HEK293 (cell line): ENCODE data around the gene ADAMTS2.

ENCODE experiments used
- CTCF ChIA-PET: fragments of 350-600 bp; formaldehyde crosslinking; extraction: SDS; loops from one replicate; lab custom pipeline; 2021; ENCODE audit warnings: antibody characterized with exemption; lab: Yijun Ruan, JAX
- POLR2A ChIA-PET: fragments of 300-600 bp; formaldehyde crosslinking; extraction: SDS; loops from one replicate; lab custom pipeline; 2020; ENCODE audit warnings: antibody characterized with exemption, inconsistent platforms; lab: Yijun Ruan, JAX
- H3K27ac ChIP-seq: fragments of 200-500 bp; sonication (Bioruptor generic); 2 replicates; pipeline ENCODE4 v1.5.1; 2014; ENCODE audit warnings: low read depth, low read length, control low read depth, inconsistent platforms; ENCODE audit errors: extremely low read depth
- H3K36me3 ChIP-seq, 2 experiments: fragments of 200-500 bp in 1 of 2; sonication (Bioruptor generic) in 1 of 2; 1 replicate in 1 of 2; 2 replicates in 1 of 2; pipeline ENCODE4 v1.5.1; 2014 to 2017; ENCODE audit warnings: inconsistent platforms in 2 of 2, low read length in 2 of 2; ENCODE audit not compliant: control insufficient read depth in 2 of 2, insufficient read depth in 1 of 2
- H3K4me1 ChIP-seq: fragments of 200-500 bp; sonication (Bioruptor generic); 2 replicates; pipeline ENCODE4 v1.5.1; 2014; ENCODE audit warnings: mild to moderate bottlenecking, low read length, inconsistent platforms; ENCODE audit not compliant: control insufficient read depth, insufficient read depth
- H3K4me3 ChIP-seq: 2 replicates; pipeline ENCODE4 v1.5.1; 2011; ENCODE audit warnings: low read depth, mild to moderate bottlenecking, control low read depth, low read length, moderate library complexity
- H3K9me3 ChIP-seq: fragments of 200-500 bp; sonication (Bioruptor generic); 2 replicates; pipeline ENCODE4 v1.5.1; 2014; ENCODE audit warnings: low read depth, low read length, inconsistent platforms; ENCODE audit not compliant: control insufficient read depth, insufficient read depth
- BCL11A ChIP-seq: fragments of 450-650 bp; formaldehyde crosslinking; IDR thresholded peaks from 2 replicates; pipeline ENCODE4 v1.5.1; 2016; ENCODE audit warnings: low read depth, missing biosample characterization, missing genetic modification characterization
- GFI1B ChIP-seq: fragments of 450-650 bp; formaldehyde crosslinking; IDR thresholded peaks from 2 replicates; pipeline ENCODE4 v1.5.1; 2016; ENCODE audit warnings: missing biosample characterization, missing genetic modification characterization
- GLIS1 ChIP-seq: fragments of 450-650 bp; formaldehyde crosslinking; IDR thresholded peaks from 2 replicates; pipeline ENCODE4 v1.5.1; 2016; ENCODE audit warnings: missing biosample characterization, missing genetic modification characterization
- OVOL3 ChIP-seq: fragments of 450-650 bp; formaldehyde crosslinking; IDR thresholded peaks from 2 replicates; pipeline ENCODE4 v1.5.1; 2016; ENCODE audit warnings: missing biosample characterization, missing genetic modification characterization
- SP7 ChIP-seq: fragments of 450-650 bp; formaldehyde crosslinking; IDR thresholded peaks from 2 replicates; pipeline ENCODE4 v1.5.1; 2016; ENCODE audit warnings: missing biosample characterization, missing genetic modification characterization
- YY1 ChIP-seq: fragments of 450-650 bp; formaldehyde crosslinking; IDR thresholded peaks from 2 replicates; pipeline ENCODE4 v1.5.1; 2018; ENCODE audit warnings: missing biosample characterization, missing genetic modification characterization
- ZBTB17 ChIP-seq: fragments of 450-650 bp; formaldehyde crosslinking; IDR thresholded peaks from 2 replicates; pipeline ENCODE4 v1.5.1; 2016; ENCODE audit warnings: missing biosample characterization, missing genetic modification characterization
- ZBTB20 ChIP-seq: fragments of 450-650 bp; formaldehyde crosslinking; IDR thresholded peaks from 2 replicates; pipeline ENCODE4 v1.5.1; 2016; ENCODE audit warnings: missing biosample characterization, missing genetic modification characterization
- ZBTB48 ChIP-seq: fragments of 450-650 bp; formaldehyde crosslinking; IDR thresholded peaks from 2 replicates; pipeline ENCODE4 v1.5.1; 2016; ENCODE audit warnings: missing biosample characterization, missing genetic modification characterization
- ZIC2 ChIP-seq: fragments of 450-650 bp; formaldehyde crosslinking; IDR thresholded peaks from 2 replicates; pipeline ENCODE4 v1.5.1; 2016; ENCODE audit warnings: missing biosample characterization, missing genetic modification characterization
- ZNF133 ChIP-seq: fragments of 450-650 bp; formaldehyde crosslinking; IDR thresholded peaks from 2 replicates; pipeline ENCODE4 v1.5.1; 2016; ENCODE audit warnings: missing biosample characterization, missing genetic modification characterization
- ZNF155 ChIP-seq: fragments of 450-650 bp; formaldehyde crosslinking; IDR thresholded peaks from 2 replicates; pipeline ENCODE4 v1.5.1; 2016; ENCODE audit warnings: missing biosample characterization, missing genetic modification characterization
- ZNF341 ChIP-seq: fragments of 450-650 bp; formaldehyde crosslinking; IDR thresholded peaks from 2 replicates; pipeline ENCODE4; 2016; ENCODE audit warnings: low read depth, missing biosample characterization, missing genetic modification characterization
- ZNF366 ChIP-seq: fragments of 450-650 bp; formaldehyde crosslinking; conservative IDR thresholded peaks from 2 replicates; pipeline ENCODE4 v1.5.1; 2016; ENCODE audit warnings: missing biosample characterization, missing genetic modification characterization
- ZNF394 ChIP-seq: fragments of 450-650 bp; formaldehyde crosslinking; IDR thresholded peaks from 2 replicates; pipeline ENCODE4 v1.5.1; 2016; ENCODE audit warnings: missing biosample characterization, missing genetic modification characterization, mild to moderate bottlenecking, moderate library complexity, borderline replicate concordance
- ZNF747 ChIP-seq: fragments of 450-650 bp; formaldehyde crosslinking; IDR thresholded peaks from 2 replicates; pipeline ENCODE4 v1.5.1; 2016; ENCODE audit warnings: missing biosample characterization, missing genetic modification characterization
- ZNF777 ChIP-seq: fragments of 450-650 bp; formaldehyde crosslinking; IDR thresholded peaks from 2 replicates; pipeline ENCODE4 v1.5.1; 2017; ENCODE audit warnings: missing biosample characterization, missing genetic modification characterization, borderline replicate concordance
- ZXDB ChIP-seq: fragments of 450-650 bp; formaldehyde crosslinking; IDR thresholded peaks from 2 replicates; pipeline ENCODE4 v1.5.1; 2016; ENCODE audit warnings: missing biosample characterization, missing genetic modification characterization
- TF ChIP-seq, protein P1 (sequence below): fragments of 450-650 bp; formaldehyde crosslinking; IDR thresholded peaks from 2 replicates; pipeline ENCODE4 v1.5.1; 2016; ENCODE audit warnings: missing biosample characterization, missing genetic modification characterization
- TF ChIP-seq, protein P2 (sequence below): fragments of 450-650 bp; formaldehyde crosslinking; IDR thresholded peaks from 2 replicates; pipeline ENCODE4 v1.5.1; 2016; ENCODE audit warnings: missing biosample characterization, missing genetic modification characterization
- TF ChIP-seq, protein P3 (sequence below): fragments of 450-650 bp; formaldehyde crosslinking; IDR thresholded peaks from 2 replicates; pipeline ENCODE4 v1.5.1; 2016; ENCODE audit warnings: missing biosample characterization, missing genetic modification characterization
- TF ChIP-seq, protein P4 (sequence below): fragments of 450-650 bp; formaldehyde crosslinking; IDR thresholded peaks from 2 replicates; pipeline ENCODE4 v1.5.1; 2016; ENCODE audit warnings: missing biosample characterization, missing genetic modification characterization
- TF ChIP-seq, protein P5 (sequence below): fragments of 450-650 bp; formaldehyde crosslinking; IDR thresholded peaks from 2 replicates; pipeline ENCODE4 v1.5.1; 2016; ENCODE audit warnings: missing biosample characterization, missing genetic modification characterization, borderline replicate concordance

The ADAMTS2 gene

DNA sequence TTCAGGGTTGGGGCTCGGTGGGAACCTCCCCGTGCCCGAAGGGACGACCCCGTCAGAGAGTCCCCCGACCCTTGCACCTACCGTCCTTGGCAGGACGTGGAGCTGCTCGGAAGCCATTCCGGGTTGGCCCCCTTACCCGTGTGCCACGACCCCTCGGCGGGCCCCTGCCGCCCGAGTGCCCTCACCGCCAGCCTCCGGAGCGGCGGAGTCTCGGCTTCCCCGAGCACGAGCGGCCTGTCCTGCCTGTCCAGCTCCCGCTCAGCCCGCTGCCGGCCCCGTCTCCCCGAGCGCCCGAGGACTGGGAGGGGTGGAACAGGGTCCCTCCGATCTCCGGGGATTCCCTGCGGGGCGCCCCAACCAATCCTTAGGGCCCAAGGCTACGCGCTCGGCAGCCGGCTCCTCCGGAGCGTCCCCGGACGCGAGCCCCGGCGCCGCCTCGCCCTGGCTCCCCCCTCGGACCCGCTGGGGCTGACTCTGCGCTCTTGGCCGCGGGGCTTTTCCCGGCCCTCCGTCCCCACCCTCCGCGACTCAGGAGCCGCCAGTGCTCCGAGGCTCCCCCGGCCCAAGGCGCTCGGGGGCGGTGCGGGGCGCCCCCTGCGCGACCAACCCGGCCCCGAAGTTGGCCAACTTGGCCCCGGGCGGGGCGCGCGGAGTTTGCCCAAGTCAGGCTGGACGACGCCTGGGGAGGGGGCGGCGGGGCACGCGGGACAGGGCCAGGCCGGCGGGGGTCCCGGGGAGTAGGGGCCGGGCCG, 654 bp downstream of the ADAMTS2 start (continued):
- TF ChIP-seq, protein P1, sequence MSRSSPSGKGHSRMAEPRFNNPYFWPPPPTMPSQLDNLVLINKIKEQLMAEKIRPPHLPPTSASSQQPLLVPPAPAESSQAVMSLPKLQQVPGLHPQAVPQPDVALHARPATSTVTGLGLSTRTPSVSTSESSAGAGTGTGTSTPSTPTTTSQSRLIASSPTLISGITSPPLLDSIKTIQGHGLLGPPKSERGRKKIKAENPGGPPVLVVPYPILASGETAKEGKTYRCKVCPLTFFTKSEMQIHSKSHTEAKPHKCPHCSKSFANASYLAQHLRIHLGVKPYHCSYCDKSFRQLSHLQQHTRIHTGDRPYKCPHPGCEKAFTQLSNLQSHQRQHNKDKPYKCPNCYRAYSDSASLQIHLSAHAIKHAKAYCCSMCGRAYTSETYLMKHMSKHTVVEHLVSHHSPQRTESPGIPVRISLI (tag by site-specific recombination): no peak
- peak; percentile 82; the same call in 1 of the 2 replicates for TF ChIP-seq ZNF777 (tag by site-specific recombination)
- peak; percentile 90 for TF ChIP-seq ZBTB20 (tag by site-specific recombination)
- TF ChIP-seq GLIS1 (tag by site-specific recombination): peak; percentile 3; the same call in 1 of the 2 replicates
- peak; percentile 90 for TF ChIP-seq ZNF341 (tag by site-specific recombination)
- TF ChIP-seq, protein P2, sequence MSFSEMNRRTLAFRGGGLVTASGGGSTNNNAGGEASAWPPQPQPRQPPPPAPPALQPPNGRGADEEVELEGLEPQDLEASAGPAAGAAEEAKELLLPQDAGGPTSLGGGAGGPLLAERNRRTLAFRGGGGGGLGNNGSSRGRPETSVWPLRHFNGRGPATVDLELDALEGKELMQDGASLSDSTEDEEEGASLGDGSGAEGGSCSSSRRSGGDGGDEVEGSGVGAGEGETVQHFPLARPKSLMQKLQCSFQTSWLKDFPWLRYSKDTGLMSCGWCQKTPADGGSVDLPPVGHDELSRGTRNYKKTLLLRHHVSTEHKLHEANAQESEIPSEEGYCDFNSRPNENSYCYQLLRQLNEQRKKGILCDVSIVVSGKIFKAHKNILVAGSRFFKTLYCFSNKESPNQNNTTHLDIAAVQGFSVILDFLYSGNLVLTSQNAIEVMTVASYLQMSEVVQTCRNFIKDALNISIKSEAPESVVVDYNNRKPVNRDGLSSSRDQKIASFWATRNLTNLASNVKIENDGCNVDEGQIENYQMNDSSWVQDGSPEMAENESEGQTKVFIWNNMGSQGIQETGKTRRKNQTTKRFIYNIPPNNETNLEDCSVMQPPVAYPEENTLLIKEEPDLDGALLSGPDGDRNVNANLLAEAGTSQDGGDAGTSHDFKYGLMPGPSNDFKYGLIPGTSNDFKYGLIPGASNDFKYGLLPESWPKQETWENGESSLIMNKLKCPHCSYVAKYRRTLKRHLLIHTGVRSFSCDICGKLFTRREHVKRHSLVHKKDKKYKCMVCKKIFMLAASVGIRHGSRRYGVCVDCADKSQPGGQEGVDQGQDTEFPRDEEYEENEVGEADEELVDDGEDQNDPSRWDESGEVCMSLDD: 0 out of 2 replicates have a peak, but pooled peaks have one; percentile 35
- 0 out of 2 replicates have a peak, but pooled peaks have one; percentile 23 for TF ChIP-seq SP7
- peak; percentile 51; the same call in 1 of the 2 replicates for TF ChIP-seq ZBTB17 (tag by site-specific recombination)
- TF ChIP-seq, protein P3, sequence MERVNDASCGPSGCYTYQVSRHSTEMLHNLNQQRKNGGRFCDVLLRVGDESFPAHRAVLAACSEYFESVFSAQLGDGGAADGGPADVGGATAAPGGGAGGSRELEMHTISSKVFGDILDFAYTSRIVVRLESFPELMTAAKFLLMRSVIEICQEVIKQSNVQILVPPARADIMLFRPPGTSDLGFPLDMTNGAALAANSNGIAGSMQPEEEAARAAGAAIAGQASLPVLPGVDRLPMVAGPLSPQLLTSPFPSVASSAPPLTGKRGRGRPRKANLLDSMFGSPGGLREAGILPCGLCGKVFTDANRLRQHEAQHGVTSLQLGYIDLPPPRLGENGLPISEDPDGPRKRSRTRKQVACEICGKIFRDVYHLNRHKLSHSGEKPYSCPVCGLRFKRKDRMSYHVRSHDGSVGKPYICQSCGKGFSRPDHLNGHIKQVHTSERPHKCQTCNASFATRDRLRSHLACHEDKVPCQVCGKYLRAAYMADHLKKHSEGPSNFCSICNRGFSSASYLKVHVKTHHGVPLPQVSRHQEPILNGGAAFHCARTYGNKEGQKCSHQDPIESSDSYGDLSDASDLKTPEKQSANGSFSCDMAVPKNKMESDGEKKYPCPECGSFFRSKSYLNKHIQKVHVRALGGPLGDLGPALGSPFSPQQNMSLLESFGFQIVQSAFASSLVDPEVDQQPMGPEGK (tag by site-specific recombination): peak; percentile 59; the same call in 1 of the 2 replicates
- peak; percentile 5; the same call in 1 of the 2 replicates for TF ChIP-seq ZXDB (tag by site-specific recombination)
- TF ChIP-seq ZBTB48 (tag by site-specific recombination): peak; percentile 88
- no peak for TF ChIP-seq ZNF394 (tag by site-specific recombination)

DNA sequence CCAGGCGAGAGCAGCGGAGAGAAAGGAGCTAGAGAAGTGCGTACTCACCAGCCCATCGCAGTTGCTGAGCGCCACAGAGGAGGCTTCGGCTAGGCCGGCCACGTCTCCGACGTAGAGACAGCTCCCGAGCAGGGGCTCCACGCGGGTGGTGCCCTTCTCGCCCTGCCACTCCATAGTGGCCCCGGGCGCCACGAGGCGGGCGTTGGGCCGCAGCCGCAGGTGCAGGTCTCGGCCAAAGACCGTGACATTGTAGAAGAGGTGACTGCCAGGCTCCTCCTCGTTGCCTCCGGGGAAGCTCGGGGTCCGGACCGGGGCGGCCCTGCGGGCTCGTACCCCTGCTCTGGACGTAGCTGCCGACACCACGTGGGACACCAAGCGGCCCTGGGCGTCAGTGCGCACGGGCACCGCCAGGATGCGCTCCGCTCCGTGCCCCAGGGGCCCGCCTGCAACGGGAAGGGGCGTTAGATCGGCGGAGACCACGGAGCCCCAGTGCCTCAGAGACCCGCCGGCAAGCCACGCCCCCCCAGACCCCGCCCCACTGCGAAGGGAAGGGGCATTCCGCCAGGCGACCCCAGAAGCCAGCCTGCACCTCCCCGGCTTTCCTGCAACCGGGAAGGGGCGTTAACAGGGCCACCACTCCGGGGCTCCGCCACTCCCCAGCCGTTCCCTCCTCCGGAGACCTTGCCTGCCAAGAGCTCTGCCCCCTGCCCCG, 1.4 kb downstream of the ADAMTS2 start:
- H3K4me3 ChIP-seq: peak overlapping the region; percentile 41
- H3K27ac ChIP-seq: peak overlapping the region; percentile 37; the same call in 1 of the 2 replicates
- H3K36me3 ChIP-seq: no peaks in the 10 kb centered on the region
- CTCF ChIA-PET: interaction anchor here (0.6 to 1.6 kb wide), 6 partner anchors 11 to 275 kb away, joined by 3 to 6 read pairs (median 3); no protein-coding TSS in a partner anchor
- POLR2A ChIA-PET: interaction anchor here (0.5 kb wide), 1 partner anchor 627 kb away, joined by 5 read pairs; no protein-coding TSS in a partner anchor
- no peaks in the 10 kb centered on the region; the same call in 1 of the 2 replicates for H3K4me1 ChIP-seq
- no peaks in the 10 kb centered on the region for H3K9me3 ChIP-seq
- TF ChIP-seq ZIC2 (tag by site-specific recombination) (peak; percentile 31; the same call in 1 of the 2 replicates), BCL11A (tag by site-specific recombination) (no peak), ZNF747 (tag by site-specific recombination) (no peak), ZNF341 (tag by site-specific recombination) (peak; percentile 94), OVOL3 (no peak), GFI1B (no peak), ZNF366 (no peak), YY1 (tag by site-specific recombination) (no peak), ZNF133 (tag by site-specific recombination) (no peak), SP7 (peak; percentile 29; the same call in 1 of the 2 replicates), ZNF155 (tag by site-specific recombination) (no peak)
- TF ChIP-seq, protein P4, sequence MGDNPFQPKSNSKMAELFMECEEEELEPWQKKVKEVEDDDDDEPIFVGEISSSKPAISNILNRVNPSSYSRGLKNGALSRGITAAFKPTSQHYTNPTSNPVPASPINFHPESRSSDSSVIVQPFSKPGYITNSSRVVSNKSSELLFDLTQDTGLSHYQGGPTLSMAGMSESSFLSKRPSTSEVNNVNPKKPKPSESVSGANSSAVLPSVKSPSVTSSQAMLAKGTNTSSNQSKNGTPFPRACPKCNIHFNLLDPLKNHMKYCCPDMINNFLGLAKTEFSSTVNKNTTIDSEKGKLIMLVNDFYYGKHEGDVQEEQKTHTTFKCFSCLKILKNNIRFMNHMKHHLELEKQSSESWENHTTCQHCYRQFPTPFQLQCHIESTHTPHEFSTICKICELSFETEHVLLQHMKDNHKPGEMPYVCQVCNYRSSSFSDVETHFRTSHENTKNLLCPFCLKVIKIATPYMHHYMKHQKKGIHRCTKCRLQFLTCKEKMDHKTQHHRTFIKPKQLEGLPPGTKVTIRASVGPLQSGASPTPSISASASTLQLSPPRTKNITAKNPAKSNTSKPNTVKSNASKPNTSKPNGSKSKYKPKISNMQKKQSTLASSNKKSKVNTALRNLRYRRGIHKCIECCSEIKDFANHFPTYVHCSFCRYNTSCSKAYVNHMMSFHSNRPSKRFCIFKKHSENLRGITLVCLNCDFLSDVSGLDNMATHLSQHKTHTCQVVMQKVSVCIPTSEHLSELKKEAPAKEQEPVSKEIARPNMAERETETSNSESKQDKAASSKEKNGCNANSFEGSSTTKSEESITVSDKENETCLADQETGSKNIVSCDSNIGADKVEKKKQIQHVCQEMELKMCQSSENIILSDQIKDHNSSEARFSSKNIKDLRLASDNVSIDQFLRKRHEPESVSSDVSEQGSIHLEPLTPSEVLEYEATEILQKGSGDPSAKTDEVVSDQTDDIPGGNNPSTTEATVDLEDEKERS: no peak
- TF ChIP-seq, protein P5, sequence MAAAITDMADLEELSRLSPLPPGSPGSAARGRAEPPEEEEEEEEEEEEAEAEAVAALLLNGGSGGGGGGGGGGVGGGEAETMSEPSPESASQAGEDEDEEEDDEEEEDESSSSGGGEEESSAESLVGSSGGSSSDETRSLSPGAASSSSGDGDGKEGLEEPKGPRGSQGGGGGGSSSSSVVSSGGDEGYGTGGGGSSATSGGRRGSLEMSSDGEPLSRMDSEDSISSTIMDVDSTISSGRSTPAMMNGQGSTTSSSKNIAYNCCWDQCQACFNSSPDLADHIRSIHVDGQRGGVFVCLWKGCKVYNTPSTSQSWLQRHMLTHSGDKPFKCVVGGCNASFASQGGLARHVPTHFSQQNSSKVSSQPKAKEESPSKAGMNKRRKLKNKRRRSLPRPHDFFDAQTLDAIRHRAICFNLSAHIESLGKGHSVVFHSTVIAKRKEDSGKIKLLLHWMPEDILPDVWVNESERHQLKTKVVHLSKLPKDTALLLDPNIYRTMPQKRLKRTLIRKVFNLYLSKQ: no peak
